HEK293T (cell line): ENCODE results near the gene NUDT15.

Experiments
- CTCF ChIA-PET: fragments of 350-600 bp; formaldehyde crosslinking; extraction: SDS; loops from one replicate; lab custom pipeline; 2021; ENCODE audit warnings: antibody characterized with exemption, inconsistent platforms; lab: Yijun Ruan, JAX
- POLR2A ChIA-PET: fragments of 350-600 bp; formaldehyde crosslinking; extraction: SDS; loops from one replicate; lab custom pipeline; 2020; ENCODE audit warnings: antibody characterized with exemption, inconsistent platforms; lab: Yijun Ruan, JAX
- DNase-seq: peaks from one replicate; pipeline ENCODE4 v3.0.0; 2012; ENCODE audit warnings: mixed read lengths; ENCODE audit errors: extremely low spot score
- ARNT ChIP-seq: fragments of 450-650 bp; IDR thresholded peaks from 2 replicates; pipeline ENCODE4 v1.6.1; 2017; ENCODE audit warnings: mild to moderate bottlenecking
- BHLHE40 ChIP-seq: fragments of 450-650 bp; IDR thresholded peaks from 2 replicates; pipeline ENCODE4 v1.6.1; 2016; ENCODE audit warnings: mild to moderate bottlenecking, moderate library complexity, borderline replicate concordance
- CTBP1 ChIP-seq: fragments of 450-650 bp; IDR thresholded peaks from 2 replicates; pipeline ENCODE4 v1.6.1; 2016; ENCODE audit warnings: borderline replicate concordance
- ELF4 ChIP-seq: fragments of 450-650 bp; IDR thresholded peaks from 2 replicates; pipeline ENCODE4 v1.6.1; 2017; ENCODE audit warnings: antibody characterized with exemption
- FOXA1 ChIP-seq: fragments of 450-650 bp; IDR thresholded peaks from 2 replicates; pipeline ENCODE4 v1.6.1; 2016; ENCODE audit warnings: mild to moderate bottlenecking
- FOXK2 ChIP-seq: fragments of 450-650 bp; IDR thresholded peaks from 2 replicates; pipeline ENCODE4 v1.6.1; 2016; ENCODE audit warnings: mild to moderate bottlenecking
- FOXM1 ChIP-seq: fragments of 450-650 bp; IDR thresholded peaks from 2 replicates; pipeline ENCODE4 v1.6.1; 2017; ENCODE audit warnings: mild to moderate bottlenecking, borderline replicate concordance
- HDGF ChIP-seq: fragments of 450-650 bp; IDR thresholded peaks from 2 replicates; pipeline ENCODE4 v1.6.1; 2017; ENCODE audit warnings: antibody characterized with exemption, borderline replicate concordance
- L3MBTL2 ChIP-seq: fragments of 450-650 bp; conservative IDR thresholded peaks from 2 replicates; pipeline ENCODE4 v1.6.1; 2016; ENCODE audit warnings: mild to moderate bottlenecking
- LEF1 ChIP-seq: fragments of 450-650 bp; IDR thresholded peaks from 2 replicates; pipeline ENCODE4 v1.6.1; 2017; ENCODE audit warnings: mild to moderate bottlenecking, borderline replicate concordance
- NFRKB ChIP-seq: fragments of 450-650 bp; IDR thresholded peaks from 2 replicates; pipeline ENCODE4 v1.6.1; 2016; ENCODE audit warnings: mild to moderate bottlenecking, moderate library complexity
- SP1 ChIP-seq: fragments of 450-650 bp; IDR thresholded peaks from 2 replicates; pipeline ENCODE4 v1.6.1; 2017
- SUZ12 ChIP-seq: fragments of 450-650 bp; IDR thresholded peaks from 2 replicates; pipeline ENCODE4 v1.6.1; 2016; ENCODE audit warnings: mild to moderate bottlenecking
- TARDBP ChIP-seq: fragments of 450-650 bp; IDR thresholded peaks from 2 replicates; pipeline ENCODE4 v1.6.1; 2016
- ZNF384 ChIP-seq: fragments of 450-650 bp; IDR thresholded peaks from 2 replicates; pipeline ENCODE4 v1.6.1; 2016
- TF ChIP-seq, protein P1 (sequence below): fragments of 450-650 bp; IDR thresholded peaks from 2 replicates; pipeline ENCODE4 v1.6.1; 2016

Gene NUDT15

DNA sequence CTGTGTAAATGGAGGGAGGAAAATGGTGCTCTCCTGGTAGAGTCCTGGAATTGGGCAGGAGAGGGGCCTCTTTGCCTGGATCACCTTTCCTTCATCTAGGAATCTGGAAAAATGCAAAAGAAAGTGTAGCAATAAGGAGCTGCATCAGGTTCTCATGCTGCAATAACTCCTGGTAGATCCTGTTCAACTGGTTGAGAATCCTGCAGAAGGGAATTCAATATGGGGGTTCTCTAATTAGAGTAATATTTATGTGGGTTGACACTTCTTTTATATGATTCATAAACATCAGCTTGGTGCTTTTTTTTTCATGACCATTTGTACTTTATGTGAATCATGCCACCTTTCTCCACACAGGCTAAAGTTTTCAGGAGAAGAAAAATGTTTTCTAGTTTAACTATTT, 9.5 kb upstream of the NUDT15 start:
- no peak for TF ChIP-seq NFRKB
- TF ChIP-seq ARNT: no peak
- no peak for TF ChIP-seq LEF1
- TF ChIP-seq BHLHE40: no peak
- TF ChIP-seq SUZ12: no peak
- TF ChIP-seq SP1: no peak
- TF ChIP-seq, protein P1, sequence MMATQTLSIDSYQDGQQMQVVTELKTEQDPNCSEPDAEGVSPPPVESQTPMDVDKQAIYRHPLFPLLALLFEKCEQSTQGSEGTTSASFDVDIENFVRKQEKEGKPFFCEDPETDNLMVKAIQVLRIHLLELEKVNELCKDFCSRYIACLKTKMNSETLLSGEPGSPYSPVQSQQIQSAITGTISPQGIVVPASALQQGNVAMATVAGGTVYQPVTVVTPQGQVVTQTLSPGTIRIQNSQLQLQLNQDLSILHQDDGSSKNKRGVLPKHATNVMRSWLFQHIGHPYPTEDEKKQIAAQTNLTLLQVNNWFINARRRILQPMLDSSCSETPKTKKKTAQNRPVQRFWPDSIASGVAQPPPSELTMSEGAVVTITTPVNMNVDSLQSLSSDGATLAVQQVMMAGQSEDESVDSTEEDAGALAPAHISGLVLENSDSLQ: no peak
- TF ChIP-seq FOXK2: no peak
- TF ChIP-seq FOXA1: no peak
- no peak for TF ChIP-seq CTBP1
- TF ChIP-seq L3MBTL2: no peak
- TF ChIP-seq TARDBP: no peak
- TF ChIP-seq FOXM1: no peak
- no peak for DNase-seq
- CTCF ChIA-PET: interaction anchor here (1.1 kb wide), 1 partner anchor 10 kb away, joined by 3 read pairs; no protein-coding TSS in a partner anchor
- POLR2A ChIA-PET: interaction anchor here (1.1 kb wide), 1 partner anchor 9 kb away, joined by 3 read pairs; the partner anchor contains the start of gene NUDT15

DNA sequence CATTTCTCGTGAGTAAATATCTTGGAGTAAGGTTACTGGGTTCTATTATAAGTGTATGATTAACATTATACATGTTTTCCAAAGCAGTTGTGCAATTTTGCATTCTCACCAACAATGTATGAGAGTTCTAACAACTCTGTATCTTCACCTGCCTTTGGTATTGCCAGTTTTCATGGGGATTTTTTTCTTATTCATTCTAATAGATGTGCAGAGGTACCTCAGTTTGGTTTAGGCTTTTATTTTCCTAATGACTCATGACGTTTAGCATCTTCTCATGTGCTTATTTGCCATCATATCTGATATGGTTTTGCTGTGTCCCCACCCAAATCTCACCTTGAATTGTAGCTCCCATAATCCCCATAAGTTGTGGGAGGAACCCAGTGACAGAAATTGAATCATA, 7.7 kb upstream of the NUDT15 start:
- DNase-seq: no peak
- ChIA-PET CTCF (no interaction called here), POLR2A (no interaction called here)
- TF ChIP-seq CTBP1 (no peak), ARNT (no peak), FOXA1 (no peak), SP1 (no peak), NFRKB (no peak), ELF4 (no peak), ZNF384 (no peak), HDGF (no peak), BHLHE40 (no peak), FOXK2 (no peak), FOXM1 (no peak), TARDBP (no peak), LEF1 (no peak), SUZ12 (no peak)
- TF ChIP-seq, protein P1: no peak

DNA sequence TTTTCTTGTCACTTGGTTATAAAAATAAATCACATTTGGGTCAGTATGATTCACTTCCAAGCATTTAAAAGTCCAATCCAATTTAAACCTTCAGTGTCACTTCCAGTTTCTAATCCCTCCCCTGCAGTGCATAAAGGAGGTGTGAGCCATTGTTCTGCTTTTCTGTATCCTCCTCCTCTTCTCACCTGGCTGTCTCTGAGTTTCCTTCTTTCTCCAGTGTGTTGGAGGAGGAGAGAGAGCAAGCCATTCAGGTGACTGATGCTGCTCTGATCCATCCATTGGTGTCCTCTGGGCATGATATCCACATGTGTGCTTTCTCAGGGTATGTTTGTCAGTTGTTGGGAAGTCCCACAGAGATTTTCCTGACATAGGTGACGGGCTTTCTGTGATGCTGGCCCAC, 1.2 kb downstream of the NUDT15 start:
- POLR2A ChIA-PET: interaction anchor here (1.2 to 1.9 kb wide), 2 partner anchors 9 to 541 kb away, joined by 3 to 17 read pairs; no protein-coding TSS in a partner anchor
- TF ChIP-seq ZNF384 (no peak), LEF1 (no peak), TARDBP (no peak), ARNT (no peak), HDGF (no peak), SUZ12 (no peak), ELF4 (no peak), L3MBTL2 (no peak), CTBP1 (no peak), SP1 (no peak)
- TF ChIP-seq, protein P1: no peak

DNA sequence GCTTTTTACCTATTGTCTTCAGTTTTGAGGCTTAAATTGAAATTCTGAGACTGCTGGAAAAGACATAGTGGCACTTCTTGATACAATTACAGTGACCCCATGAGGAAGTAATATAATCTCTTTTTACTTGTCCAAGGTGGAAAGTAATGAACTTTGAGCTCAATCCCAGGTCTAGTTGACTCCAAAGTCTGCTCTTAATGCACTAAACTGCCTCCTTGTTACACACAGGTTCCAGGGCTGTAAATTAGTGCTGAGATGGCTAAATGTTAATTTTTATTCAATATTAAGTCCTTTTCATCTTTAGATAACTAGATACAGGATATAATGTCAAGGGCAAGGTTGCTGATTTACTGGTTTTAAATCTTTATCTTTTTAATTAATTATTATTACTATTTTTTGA, 2.5 kb downstream of the NUDT15 start:
- ChIA-PET POLR2A (no interaction called here), CTCF (no interaction called here)
- no peak for DNase-seq

More for the DNA sequence above, 1.2 kb downstream of the NUDT15 start:
- no peak for DNase-seq
- CTCF ChIA-PET: interaction anchor here (1.0 to 2.0 kb wide), 4 partner anchors 10 to 49 kb away, joined by 3 to 10 read pairs (median 4); no protein-coding TSS in a partner anchor

DNA sequence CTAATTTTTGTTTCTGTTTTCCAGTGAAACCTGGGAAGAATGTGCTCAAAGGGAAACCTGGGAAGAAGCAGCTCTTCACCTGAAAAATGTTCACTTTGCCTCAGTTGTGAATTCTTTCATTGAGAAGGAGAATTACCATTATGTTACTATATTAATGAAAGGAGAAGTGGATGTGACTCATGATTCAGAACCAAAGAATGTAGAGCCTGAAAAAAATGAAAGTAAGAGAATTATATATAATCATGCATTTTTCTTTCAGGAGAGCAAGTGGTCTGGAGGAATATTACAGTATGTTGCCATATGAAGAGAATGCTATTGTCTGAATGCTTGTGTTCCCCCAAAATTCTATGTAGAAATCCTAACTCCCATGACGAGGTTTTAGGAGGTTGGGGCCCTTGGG, 3.4 kb downstream of the NUDT15 start:
- CTCF ChIA-PET: no interaction called here
- no peak for TF ChIP-seq NFRKB
- TF ChIP-seq BHLHE40: no peak
- TF ChIP-seq, protein P1: no peak
- no peak for TF ChIP-seq ARNT
- TF ChIP-seq CTBP1: no peak
- no peak for TF ChIP-seq L3MBTL2
- no peak for TF ChIP-seq ZNF384
- no peak for TF ChIP-seq HDGF
- TF ChIP-seq SUZ12: no peak
- TF ChIP-seq FOXK2: no peak
- TF ChIP-seq FOXA1: no peak
- no peak for TF ChIP-seq TARDBP
- no peak for TF ChIP-seq SP1
- TF ChIP-seq FOXM1: no peak
- no peak for TF ChIP-seq ELF4
- POLR2A ChIA-PET: no interaction called here

More for the DNA sequence above, 2.5 kb downstream of the NUDT15 start:
- TF ChIP-seq BHLHE40: no peak
- TF ChIP-seq, protein P1: no peak
- no peak for TF ChIP-seq HDGF
- no peak for TF ChIP-seq L3MBTL2
- no peak for TF ChIP-seq ELF4
- TF ChIP-seq SUZ12: no peak
- TF ChIP-seq TARDBP: no peak
- no peak for TF ChIP-seq NFRKB
- no peak for TF ChIP-seq FOXK2
- no peak for TF ChIP-seq CTBP1
- no peak for TF ChIP-seq FOXM1
- TF ChIP-seq FOXA1: no peak
- no peak for TF ChIP-seq LEF1
- TF ChIP-seq ZNF384: no peak

More for the DNA sequence above, 3.4 kb downstream of the NUDT15 start:
- no peak for DNase-seq
